ENCODE measurements around the gene ORM1.

The ORM1 gene

GRCh38 chr9:114367772-114368569, 45.1 kb downstream of the ORM1 start:
- FAIRE-seq: no peak

GRCh38 chr9:114369216-114370130, 46.6 kb downstream of the ORM1 start:
- no peak for FAIRE-seq

- no peak for FAIRE-seq
These were observed 47.5 kb downstream of the ORM1 start for GRCh38 chr9:114370251-114370967.

GRCh38 chr9:114370968-114371320, 48.0 kb downstream of the ORM1 start:
- no peak for FAIRE-seq

- no peak for FAIRE-seq
These were observed 48.5 kb downstream of the ORM1 start for GRCh38 chr9:114371343-114371944.

- no peak for FAIRE-seq
These were observed 49.3 kb downstream of the ORM1 start for GRCh38 chr9:114371973-114372917.

GRCh38 chr9:114372921-114373448, 50.1 kb downstream of the ORM1 start:
- no peak for FAIRE-seq

- no peak for FAIRE-seq
These were observed 51.2 kb downstream of the ORM1 start for GRCh38 chr9:114373960-114374730.

- FAIRE-seq: no peak
These were observed 52.0 kb downstream of the ORM1 start for GRCh38 chr9:114374936-114375335.

- no peak for FAIRE-seq
These were observed 52.7 kb downstream of the ORM1 start for GRCh38 chr9:114375386-114376175.
